Activated effector memory CD4-positive, alpha-beta T cell treated with anti-CD3 and anti-CD28 coated beads, Interleukin-2, amount 50 U/mL, for 16 hours (primary cell): Measurements from ENCODE around the gene COL23A1.
"Not testable (repeated sequence)": the region's sequence is repeated elsewhere in the genome, so short reads cannot be mapped to it uniquely, and the experiment has no call there.

Experiments
- DNase-seq: peaks from one replicate; pipeline ENCODE4 v3.0.0-alpha.2; 2020

COL23A1 gene

GRCh38 chr5:178274781-178275537 lies 315.2 kb downstream of the COL23A1 start:
- DNase-seq, result no peak

GRCh38 chr5:178273665-178274541 lies 316.3 kb downstream of the COL23A1 start:
- DNase-seq, result no peak

GRCh38 chr5:178273041-178273440 lies 317.2 kb downstream of the COL23A1 start:
- no peak for DNase-seq

GRCh38 chr5:178272591-178272990 lies 317.6 kb downstream of the COL23A1 start:
- no peak for DNase-seq

GRCh38 chr5:178271726-178272479 lies 318.3 kb downstream of the COL23A1 start:
- no peak for DNase-seq

GRCh38 chr5:178271231-178271630 lies 319.0 kb downstream of the COL23A1 start:
- no peak for DNase-seq

- no peak for DNase-seq
Observed at GRCh38 chr5:178269499-178269898, 320.7 kb downstream of the COL23A1 start.

GRCh38 chr5:178267876-178268275 lies 322.3 kb downstream of the COL23A1 start:
- DNase-seq, result no peak

- no peak for DNase-seq
Observed at GRCh38 chr5:178267245-178267644, 322.9 kb downstream of the COL23A1 start.

GRCh38 chr5:178266581-178266980 lies 323.6 kb downstream of the COL23A1 start:
- DNase-seq, result no peak

GRCh38 chr5:178265746-178266145 lies 324.4 kb downstream of the COL23A1 start:
- no peak for DNase-seq

GRCh38 chr5:178264044-178264443 lies 326.1 kb downstream of the COL23A1 start:
- no peak for DNase-seq

GRCh38 chr5:178261666-178262600 lies 328.3 kb downstream of the COL23A1 start:
- DNase-seq, result no peak

GRCh38 chr5:178259623-178260536 lies 330.3 kb downstream of the COL23A1 start:
- DNase-seq, result no peak

GRCh38 chr5:178257650-178258049 lies 332.5 kb downstream of the COL23A1 start:
- DNase-seq, result no peak

GRCh38 chr5:178256746-178257145 lies 333.4 kb downstream of the COL23A1 start:
- no peak for DNase-seq

- not testable (repeated sequence) for DNase-seq
Observed at GRCh38 chr5:178253632-178254031, 336.6 kb downstream of the COL23A1 start.

- no peak for DNase-seq
Observed at GRCh38 chr5:178252258-178252657, 337.9 kb downstream of the COL23A1 start.

- no peak for DNase-seq
Observed at GRCh38 chr5:178250263-178250662, 339.9 kb downstream of the COL23A1 start.

GRCh38 chr5:178249191-178249989 lies 340.8 kb downstream of the COL23A1 start:
- DNase-seq, result no peak
